SKM-1 treated with dmso at 0.1 percent for 144 hours (cell line): ENCODE results near the gene KCNMB1.
"Not testable (repeated sequence)": the region's sequence is repeated elsewhere in the genome, so short reads cannot be mapped to it uniquely, and the experiment has no call there.

Source experiments
- DNase-seq: peaks from one replicate; lab custom pipeline; 2025; ENCODE audit not compliant: unreplicated experiment; lab: John Stamatoyannopoulos, UW

Gene KCNMB1

DNA sequence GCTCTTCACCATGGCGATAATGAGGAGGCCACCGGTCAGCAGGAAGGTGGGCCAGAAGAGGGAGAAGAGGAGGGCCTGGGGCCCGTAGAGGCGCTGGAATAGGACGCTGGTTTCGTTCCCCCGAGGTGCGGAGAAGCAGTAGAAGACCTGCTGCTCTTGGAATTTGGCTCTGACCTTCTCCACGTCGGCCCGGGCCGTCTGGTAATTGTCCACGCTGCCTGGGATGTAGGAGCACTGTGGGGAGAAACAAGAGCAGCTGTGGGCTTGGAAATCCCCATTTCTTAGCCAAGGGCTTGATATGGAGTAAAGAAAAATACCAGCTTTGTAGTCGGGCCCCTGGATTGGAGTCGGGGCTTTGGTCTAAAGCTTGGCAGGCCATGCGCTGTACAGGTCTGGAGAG lies 10.4 kb downstream of the KCNMB1 start:
- no peak for DNase-seq

DNA sequence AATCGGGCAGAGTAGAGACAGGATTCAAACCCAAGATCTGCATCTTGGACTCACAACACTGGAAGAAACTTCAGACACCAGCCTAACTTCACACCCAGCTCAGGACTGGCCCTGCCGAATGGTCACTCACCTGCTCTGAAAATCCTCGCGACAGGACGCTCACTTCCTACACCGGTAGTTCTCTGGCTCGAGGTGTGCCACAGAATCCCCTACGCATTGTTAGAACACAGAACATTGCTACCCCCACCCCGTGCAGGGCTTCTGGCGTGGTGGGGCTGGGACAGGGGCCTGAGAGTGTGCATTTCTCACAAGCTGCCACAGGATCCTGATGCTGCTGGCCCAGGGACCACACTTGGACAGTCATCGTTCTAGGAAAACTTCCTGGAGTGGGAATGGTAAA lies 12.1 kb downstream of the KCNMB1 start:
- no peak for DNase-seq

DNA sequence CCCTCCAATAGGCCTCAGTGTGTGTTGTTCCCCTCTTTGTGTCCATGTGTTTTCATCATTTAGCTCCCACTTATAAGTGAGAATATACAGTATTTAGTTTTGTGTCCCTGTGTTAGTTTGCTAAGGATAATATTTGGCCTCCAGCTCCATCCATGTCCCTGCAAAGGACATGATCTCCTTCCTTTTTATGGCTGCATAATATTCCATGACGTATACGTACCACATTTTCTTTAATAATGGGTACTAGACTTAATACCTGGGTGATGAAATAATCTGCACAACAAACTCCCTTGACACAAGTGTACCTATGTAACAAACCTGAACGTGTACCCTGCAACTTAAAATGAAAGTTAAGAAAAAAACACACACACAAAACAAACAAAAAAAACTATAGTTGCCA lies 12.6 kb downstream of the KCNMB1 start:
- DNase-seq, result not testable (repeated sequence)

DNA sequence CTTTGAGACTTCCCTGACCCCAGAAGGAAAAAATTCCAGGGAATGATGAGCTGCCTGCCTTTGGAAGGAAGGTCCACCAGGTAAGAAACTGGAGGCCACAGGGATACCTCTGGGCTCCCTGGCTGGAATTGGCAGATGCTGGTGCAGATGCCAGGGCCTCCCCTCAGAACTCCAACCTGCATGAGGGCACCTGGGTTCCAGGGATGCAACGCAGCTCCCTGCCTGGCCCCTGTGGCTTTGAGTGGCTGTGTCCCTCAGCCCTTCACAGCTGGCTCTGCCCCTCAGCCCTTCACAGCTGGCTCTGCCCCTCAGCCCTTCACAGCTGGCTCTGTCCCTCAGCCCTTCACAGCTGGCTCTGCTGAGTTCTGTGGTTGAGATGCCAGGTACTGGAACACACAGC lies 13.9 kb downstream of the KCNMB1 start:
- DNase-seq, result no peak

DNA sequence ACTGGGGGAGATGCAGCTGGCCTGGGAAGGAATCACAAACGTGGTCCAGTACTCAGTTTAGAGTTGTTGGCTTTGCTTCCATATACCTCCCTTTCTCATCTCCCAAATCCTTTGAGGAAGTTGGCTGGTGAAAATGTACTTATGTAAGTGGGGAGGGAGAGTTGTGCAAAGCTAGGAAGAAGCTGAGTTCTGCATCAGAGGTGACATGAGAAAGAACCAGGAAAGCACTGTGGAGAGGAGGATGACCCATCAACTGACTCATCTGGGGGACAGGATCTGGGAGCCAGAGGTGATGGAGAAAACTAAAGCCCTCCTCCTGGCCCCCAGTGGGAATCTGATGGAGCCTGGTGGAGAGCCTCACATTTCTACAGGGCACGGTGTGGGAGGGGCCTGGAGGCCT lies 16.2 kb downstream of the KCNMB1 start:
- no peak for DNase-seq

DNA sequence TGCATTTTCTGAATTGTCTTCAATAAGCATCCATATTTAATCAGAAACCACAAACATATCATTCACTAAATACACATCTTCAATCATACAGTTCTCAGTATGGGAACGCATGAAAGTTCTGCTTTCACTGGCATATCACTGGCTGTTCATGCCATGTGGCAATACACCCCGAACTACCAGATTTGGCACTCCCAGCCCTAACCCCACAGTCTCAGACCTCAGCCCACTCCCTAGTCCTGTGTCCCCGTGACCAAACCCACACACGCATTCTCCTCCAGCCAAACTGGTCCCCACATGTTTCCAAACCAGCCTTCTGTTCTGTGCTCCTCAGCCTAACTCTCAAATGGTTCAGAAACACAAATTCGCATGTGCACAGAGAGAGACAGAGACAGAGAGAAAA lies 20.6 kb downstream of the KCNMB1 start:
- DNase-seq, result no peak

DNA sequence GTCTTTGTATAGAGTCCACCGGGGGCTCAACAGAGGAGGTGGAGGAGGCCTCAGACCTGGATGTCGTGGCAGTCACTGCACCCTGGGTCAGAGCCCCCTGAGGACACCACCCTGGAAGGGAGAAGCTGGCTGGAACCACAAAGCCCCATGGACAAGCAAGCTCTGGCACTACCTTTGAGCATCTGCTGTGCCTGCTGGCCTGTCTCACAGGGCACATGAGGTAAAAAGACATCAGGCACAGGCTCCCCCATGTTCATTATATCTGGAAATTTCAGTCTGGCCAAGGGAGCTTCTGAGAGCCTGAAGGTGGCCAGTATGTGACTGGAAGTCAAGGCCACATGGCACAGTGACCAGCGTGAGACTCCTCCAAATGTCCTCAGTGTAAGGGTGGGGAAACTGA lies 22.9 kb downstream of the KCNMB1 start:
- no peak for DNase-seq

DNA sequence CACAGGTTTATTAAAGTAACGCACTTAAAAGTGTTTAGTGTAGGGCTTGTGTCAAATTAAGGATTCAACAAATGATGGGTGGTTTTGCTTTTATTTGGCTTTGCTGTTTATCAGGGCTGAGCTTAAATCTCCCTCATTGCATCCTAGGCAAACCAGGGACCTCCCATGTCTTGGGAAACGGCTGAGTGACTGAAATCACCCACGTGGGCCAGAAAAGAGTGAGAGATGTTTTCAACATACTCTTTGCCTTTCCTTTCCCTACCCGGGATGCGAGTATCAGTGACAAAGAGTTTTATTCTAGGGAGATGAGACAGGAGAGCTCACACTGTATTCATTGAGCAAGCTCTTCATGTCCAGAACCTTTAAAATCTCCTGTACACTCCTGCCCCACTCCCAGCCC lies 23.3 kb downstream of the KCNMB1 start:
- no peak for DNase-seq

DNA sequence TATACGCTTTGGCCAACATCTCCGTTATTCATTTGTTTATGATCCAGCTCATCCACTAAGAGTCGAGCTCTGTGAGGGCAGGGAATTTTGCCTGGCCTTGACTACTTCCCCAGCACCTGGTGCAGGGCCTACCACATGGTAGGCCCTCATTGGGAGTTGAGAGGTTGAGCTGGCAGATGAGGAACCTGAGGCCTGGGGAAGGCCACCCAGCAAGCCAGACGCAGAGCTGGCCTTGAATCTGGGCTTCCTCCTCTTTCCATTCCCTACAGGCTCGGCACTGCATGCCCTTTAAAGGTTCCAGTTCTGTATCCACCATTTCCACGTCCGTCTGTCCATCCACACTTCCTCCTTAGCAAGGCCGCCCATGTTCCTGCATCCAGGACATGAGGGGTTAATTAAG lies 24.2 kb downstream of the KCNMB1 start:
- no peak for DNase-seq

DNA sequence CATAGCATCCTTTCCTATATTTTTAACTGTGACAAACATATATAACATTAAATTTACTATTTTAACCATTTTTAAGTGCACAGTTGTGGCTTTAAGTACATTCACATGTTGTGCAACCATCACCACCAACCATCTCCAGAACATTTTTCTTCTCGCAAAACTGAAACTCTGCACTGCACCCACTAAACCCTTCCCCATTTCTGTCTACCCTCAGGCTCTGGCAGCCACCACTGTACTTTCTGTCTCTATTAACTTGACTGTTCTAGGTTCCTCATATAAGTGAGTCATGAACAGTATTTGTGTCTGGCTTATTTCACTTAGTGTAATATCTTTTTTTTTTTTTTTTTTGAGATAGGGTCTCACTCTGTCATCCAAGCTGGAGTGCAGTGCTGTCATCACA lies 25.5 kb downstream of the KCNMB1 start:
- DNase-seq, result peak; percentile 92

DNA sequence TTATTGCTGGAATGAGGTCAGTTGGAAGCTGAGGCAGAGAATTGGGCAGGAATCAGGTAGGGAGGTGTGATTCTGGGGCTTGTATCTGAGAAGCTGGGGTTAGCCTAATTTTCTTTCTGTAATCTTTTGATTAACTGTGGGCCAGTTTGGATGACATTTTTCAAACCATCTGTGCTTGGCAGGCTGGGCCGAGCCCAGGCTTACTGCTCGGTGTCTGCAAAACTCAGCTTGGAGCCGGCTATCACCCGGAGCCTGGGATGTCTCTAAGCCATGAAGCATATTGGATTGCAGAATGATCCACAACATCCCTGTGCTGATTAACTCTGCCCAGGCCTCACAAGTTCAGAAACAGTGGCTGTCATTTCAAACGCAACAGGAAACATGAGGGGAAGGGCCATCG lies 26.5 kb downstream of the KCNMB1 start:
- no peak for DNase-seq

DNA sequence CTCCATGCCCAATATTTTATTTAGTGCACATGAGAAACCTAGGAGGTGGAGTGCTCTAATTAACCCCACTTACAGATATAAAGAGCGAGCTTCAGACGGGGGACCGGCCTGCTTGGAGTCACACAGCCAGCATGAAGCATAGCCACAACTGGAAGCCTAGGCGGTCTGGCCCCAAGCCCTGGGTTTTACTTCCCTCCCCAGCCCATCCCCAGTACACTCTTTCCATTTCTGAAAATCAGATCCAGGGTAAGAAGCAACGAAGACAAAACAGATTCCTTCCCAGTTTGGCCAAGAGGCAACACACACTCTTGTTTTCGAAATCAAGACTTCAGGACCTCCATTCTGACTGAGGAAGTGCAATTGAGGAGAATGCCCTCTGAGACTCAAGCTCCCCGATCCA lies 27.1 kb downstream of the KCNMB1 start:
- DNase-seq, result no peak

DNA sequence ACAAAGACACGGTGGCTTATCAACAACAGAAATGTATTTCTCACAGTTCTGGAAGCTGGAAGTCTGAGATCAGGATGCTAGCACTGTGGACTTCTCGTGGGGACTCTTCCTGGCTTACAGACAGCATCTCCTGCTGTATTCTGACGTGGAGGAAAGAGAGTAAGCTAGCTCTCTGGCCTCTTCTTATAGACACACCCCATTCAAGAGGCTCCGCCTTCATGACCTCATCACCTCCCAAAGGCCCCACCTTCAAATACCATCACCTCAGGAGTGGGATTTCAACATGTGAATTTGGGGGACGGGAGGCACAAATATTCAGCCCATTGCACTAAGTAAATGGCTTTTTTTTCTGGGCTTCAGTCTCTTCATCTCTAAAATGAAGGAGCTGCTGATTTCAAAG lies 27.6 kb downstream of the KCNMB1 start:
- DNase-seq, result no peak

DNA sequence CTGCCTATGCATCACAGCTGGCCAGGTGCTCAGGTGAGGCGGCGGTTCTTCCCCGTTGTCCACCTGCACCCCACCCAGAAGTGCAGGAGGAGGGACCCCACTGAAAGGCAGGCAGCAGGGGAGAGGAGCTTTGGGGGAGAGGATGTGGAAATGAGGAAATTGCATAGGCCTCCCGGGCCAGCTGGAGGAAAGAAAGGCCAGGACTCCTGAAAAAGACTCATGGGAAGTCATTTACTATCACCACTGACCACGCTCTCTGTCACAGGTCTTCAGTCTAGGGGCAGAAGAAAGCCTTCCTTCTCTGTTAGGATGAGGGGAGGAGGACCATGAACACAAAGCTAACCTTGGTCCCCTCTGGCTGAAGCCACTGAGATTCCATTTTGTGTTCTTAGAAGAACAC lies 28.1 kb downstream of the KCNMB1 start:
- DNase-seq, result peak; percentile 35

DNA sequence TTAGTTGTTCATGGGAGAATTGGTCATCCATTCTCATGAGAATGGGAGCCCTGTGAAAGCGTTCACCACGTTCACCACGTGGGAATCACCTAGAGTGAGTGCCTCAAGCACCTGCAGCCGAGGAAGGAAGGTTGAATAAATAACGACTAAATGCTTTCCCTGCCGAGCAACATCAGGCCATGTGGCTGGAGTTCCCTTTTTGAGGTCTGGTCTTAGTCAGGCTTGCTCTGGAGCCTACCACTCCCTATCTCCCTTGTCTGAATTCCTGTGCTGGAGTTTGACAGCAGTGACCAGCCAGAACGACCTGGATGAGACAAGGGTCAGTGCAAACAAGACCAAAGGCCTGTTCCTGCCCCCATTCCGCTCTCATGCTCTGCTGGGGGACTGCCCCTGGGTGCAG lies 28.5 kb downstream of the KCNMB1 start:
- peak; percentile 76 for DNase-seq

DNA sequence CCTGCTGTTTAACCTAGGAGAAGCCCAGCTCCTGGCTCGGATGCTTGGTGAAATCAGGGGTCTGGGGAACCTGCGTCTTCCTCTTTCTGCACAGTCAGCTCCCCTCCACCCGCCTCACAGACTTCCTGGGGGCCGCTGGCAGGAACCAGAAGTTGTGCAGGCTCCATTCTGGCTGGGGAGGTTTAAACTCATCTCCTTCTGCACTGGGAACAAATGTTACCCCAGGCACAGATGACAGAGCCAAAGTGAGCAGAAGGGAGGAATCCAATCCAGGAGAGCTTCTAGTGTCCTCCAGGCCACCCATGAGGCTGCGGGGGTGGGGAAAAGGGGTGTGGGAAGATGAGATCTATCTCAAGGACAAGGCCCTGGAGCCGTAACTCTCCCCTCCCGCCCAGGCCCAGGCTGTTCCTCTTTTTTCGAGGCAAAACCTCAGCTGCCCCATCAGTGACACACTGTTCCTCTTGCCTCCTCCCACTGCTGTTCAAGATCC lies 31.2 kb downstream of the KCNMB1 start:
- peak; percentile 86 for DNase-seq

DNA sequence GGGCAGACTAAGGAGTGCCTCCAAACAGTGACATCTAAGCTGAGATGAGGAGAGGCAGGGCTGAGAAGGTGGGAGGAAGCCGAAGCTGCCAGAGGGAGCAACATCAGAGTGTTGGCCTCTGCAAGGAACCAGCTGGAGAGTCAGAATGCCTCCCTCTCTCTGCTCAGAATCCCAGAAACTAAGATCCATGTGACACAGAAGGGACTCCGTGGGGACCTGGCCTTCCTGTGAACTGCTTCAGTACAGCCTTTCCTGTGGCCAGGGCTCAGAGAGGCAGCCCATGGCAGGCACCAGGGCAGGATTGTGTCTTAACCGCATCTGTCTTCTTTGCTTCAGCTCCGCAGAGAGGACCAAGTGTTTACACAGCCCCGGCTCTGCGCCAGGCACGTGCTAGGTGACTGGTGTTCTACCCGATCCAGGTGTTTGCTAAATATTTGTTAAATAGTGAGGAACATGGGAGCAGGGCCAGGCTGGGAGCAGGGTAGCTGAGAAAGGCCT lies 33.5 kb downstream of the KCNMB1 start:
- DNase-seq, result no peak

DNA sequence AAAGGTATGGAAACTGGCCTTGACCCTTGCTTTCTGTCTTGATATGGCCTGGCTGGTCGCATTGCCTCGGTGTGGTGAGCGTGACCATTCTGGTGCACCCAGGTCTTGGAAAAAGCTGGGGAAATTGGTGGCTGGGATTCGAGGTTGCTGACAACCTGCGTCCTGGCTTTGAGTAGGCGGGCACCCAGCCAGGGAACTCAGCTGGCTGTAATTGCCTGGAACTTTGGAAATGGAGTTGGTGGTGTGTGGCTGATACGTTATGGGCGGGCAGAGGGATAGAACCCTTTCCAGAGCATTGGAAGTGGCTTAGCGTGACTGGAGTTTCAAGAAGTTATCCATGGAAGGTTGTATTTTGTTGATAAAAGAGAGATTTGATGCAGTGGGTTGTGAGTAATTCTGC lies 35.2 kb downstream of the KCNMB1 start:
- DNase-seq, result no peak

DNA sequence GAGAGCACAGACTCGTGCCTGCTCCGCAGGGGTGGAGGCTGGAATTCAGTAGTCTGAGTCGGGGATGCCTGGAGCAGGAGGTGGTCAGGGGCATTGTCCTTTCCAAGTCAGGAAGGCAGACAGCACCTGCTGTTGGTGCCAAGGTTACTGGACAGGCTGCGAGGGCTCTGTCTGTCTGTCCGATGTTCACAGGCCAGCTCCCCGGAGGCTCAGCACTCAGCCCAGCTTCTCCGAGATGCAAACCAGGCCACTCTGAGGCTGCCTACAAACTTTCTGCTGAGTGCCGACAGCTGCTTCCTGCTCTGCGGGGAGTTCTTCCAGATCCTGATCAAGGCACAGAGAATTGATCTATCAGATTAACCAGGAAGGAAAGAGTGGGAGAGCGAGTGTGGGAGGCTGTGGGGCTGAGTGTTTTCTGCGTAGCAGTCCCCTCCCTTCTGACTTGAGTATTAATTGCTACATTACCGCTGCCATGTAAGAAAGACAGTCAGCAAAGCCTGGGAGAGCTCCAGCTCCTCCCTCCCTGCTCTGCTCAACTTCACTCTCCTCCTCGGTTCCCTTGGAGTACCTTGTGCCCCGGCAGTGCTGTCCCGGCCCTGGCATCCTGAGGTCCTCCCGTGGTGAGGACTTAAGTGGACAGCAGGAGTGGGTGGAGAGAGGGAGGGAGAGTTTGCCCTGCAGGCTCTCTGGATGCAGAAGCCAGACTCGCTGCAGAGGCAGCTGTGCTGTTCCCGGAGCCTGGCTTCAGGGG lies 36.0 kb downstream of the KCNMB1 start:
- DNase-seq, result no peak

DNA sequence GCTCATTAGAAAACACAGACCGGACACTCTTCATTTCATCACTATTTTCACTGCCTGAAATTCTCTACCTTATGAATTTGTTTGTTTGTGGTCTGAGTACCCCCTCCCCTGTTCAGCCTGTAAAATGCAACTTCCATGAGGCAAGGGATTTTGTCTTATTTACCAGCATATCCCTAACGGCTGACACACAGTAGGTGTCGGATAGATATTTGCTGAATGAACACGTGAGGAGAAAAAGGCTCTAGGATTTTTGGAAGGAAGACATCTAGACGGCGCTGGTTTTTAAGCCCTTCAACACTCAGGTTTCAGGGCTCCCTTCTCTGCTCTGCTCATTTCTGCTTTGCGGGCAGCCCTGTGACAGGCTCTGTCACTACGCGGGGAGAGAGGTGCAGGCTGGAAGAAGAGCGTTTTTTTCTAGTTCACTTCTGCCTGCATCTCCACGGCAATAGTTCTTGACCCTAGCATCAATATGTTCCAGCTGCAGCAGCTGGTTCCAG lies 41.0 kb downstream of the KCNMB1 start:
- DNase-seq, result no peak

DNA sequence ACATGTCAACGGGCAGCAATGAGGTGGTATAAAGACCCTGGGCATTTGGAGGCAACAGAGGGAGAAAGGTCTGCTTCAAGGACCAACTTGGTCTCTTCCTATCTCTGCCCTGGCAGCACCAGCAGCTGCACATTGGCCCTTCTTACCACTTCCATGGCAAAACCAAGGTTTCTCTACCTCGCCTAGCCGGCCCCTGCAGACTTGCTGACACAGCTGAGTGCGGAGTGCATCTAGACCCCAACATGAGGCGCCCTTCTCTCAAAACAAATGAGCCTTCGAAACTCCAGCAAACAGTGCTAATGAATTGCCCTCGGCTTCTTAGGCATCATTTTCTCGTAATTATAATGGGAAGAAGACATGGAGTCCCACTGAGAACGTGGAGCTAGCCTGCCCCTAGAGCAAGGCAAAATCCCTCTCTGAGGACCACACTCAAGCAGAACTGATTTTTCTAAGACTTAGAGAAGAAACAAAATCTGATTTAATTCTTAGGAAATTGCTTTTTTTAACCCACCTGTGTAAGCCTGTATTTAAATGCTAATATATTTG lies 42.1 kb downstream of the KCNMB1 start:
- DNase-seq, result no peak

DNA sequence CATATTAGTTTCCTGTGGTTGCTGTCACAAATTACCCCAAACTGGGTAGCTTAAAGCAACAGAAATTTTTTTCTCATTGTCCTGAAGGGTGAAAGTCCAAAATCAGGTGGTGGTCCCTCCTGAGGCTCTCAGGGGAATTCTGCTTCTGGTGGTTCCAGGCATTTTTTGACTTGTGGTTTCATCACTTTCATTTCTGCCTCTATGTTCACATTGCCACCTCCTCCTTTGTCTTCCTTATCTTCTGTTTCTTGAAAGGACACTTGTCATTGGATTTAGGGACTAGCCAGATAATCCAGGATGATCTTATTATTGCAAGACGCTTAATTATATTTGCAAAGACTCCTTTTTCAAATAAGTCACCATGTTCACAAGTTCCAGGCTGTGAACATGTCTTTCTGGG lies 43.2 kb downstream of the KCNMB1 start:
- DNase-seq, result no peak

DNA sequence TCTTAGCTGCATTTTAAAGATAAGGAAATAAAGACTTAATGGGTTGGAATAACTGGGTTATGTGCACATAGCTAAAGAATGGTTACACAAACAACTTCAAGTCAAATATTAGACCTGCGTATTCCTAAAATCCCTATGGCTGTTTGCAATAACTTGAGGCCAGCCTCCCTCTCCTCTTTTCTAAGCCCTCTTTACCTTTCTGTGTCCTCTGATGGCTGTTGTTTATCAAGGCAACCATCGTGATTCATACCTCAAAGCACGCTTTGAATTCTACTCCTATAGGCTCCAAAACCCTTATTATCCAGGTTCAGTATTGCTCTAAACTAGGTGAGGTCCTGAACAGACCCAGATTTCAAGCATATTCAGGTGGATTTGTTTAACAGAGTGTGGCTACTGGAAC lies 46.0 kb downstream of the KCNMB1 start:
- no peak for DNase-seq
